ENCODE data around the gene WDHD1. TPM values are rescaled to one million over a fixed set of nuclear protein-coding genes. Genes with fewer than 3 reads are reported as not detected.

WDHD1 gene
- total and polyA plus RNA-seq, 2 of the 4 experiments (the other 2 are of a cell fraction), result 4.4 to 13.1 TPM

GRCh38 chr14:55000381-55000780 is 26.5 kb downstream of the WDHD1 start:
- Histone ChIP-seq H2AK9ac (replicated peaks; ENCODE audit: low read depth, low read length, poor library complexity) (no peak overlapping the region), H3K9ac (ENCODE audit: low read depth, low read length) (no peak overlapping the region), H4K8ac (ENCODE audit: low read depth in 2 of 2, low read length in 2 of 2) (no peak overlapping the region), H3K27ac (ENCODE audit: insufficient read depth, low read length) (no peak overlapping the region), H3K9me3 (ENCODE audit: control insufficient read depth, insufficient read depth, low read length) (no peaks in the 10 kb centered on the region), H2BK120ac (ENCODE audit: low read depth, low read length) (no peak overlapping the region), H2AK5ac (ENCODE audit: low read depth, low read length) (no peak overlapping the region), H3K4me1 (ENCODE audit: control insufficient read depth, insufficient read depth, low read length) (no peaks in the 10 kb centered on the region; the same call in 1 of the 2 replicates), H3K14ac (replicated peaks; ENCODE audit: low read depth, low read length) (no peak overlapping the region), H4K91ac (ENCODE audit: insufficient read depth, low read depth, low read length) (no peak overlapping the region), H3K4me2 (ENCODE audit: low read depth, low read length) (no peak overlapping the region), H2BK15ac (ENCODE audit: low read depth, low read length) (no peak overlapping the region), H2BK5ac (ENCODE audit: low read depth, low read length, poor library complexity, severe bottlenecking) (no peak overlapping the region), H3K18ac (ENCODE audit: low read depth, low read length) (no peak overlapping the region), H4K20me1 (ENCODE audit: insufficient read depth, low read length) (no peaks in the 10 kb centered on the region), H3K9me1 (ENCODE audit: insufficient read depth, low read length) (peaks cover 5% of the 10 kb centered on the region), H2BK20ac (ENCODE audit: low read depth, low read length) (no peak overlapping the region), H3K4me3 (ENCODE audit: insufficient read depth, low read depth, low read length) (no peak overlapping the region), H3K27me3 (ENCODE audit: control insufficient read depth, insufficient read depth, low read length) (no peaks in the 10 kb centered on the region), H3K36me3 (ENCODE audit: control insufficient read depth, insufficient read depth, low read length) (peaks cover 5% of the 10 kb centered on the region), H3K23ac (ENCODE audit: low read depth, low read length) (no peak overlapping the region), H3K79me1 (ENCODE audit: low read depth in 1 of 2, low read length in 2 of 2) (no peaks in the 10 kb centered on the region; a peak in 1 of 4 replicates), H3K4ac (ENCODE audit: low read depth, low read length) (no peak overlapping the region), H4K5ac (ENCODE audit: low read depth, low read length) (no peak overlapping the region), H2AFZ (replicated peaks; ENCODE audit: low read length, poor library complexity) (no peak overlapping the region), H3K56ac (ENCODE audit: extremely low read depth, insufficient read depth, low read length) (no peak overlapping the region)
- BruUV-seq (replicated peaks), result no TSS peak
- ChIA-PET CTCF (no interaction called here), POLR2A (ENCODE audit: unreplicated experiment) (no interaction called here)
- in situ Hi-C loops (cut with MboI; ENCODE audit: low sequenced_read_pairs), result no loop called here
- TF ChIP-seq CEBPB (IDR thresholded peaks at IDR 0.05; ENCODE audit: low read depth, low read length), result peak; percentile 61
- TF ChIP-seq FOS (IDR thresholded peaks at IDR 0.05; ENCODE audit: low read depth, low read length), result no peak
- TF ChIP-seq RAD21 (IDR thresholded peaks at IDR 0.05; ENCODE audit: low read length), result no peak
- TF ChIP-seq SMC3 (IDR thresholded peaks at IDR 0.05; ENCODE audit: low read depth, low read length), result no peak
- no peak for TF ChIP-seq USF2 (IDR thresholded peaks at IDR 0.05; ENCODE audit: low read depth, low read length)
- no CpG with 5 or more reads among the region's 3 CpGs for WGBS, 2 experiments (ENCODE audit: extremely low coverage in 2 of 2, insufficient read length in 1 of 2)
- dilution Hi-C loops (cut with HindIII; ENCODE audit: low sequenced_read_pairs, unreplicated experiment), result no loop called here
- ATAC-seq (ENCODE audit: low read depth) (no peak), DNase-seq (peak; percentile 58)
- intact Hi-C loops (cut with micrococcal nuclease), result no loop called here

All from IMR-90 (cell line).